Measurements from ENCODE around the gene DPP7.
A peak's percentile ranks its signal among the peaks of the same experiment; 100 is the strongest.
"Not testable (repeated sequence)": the region's sequence is repeated elsewhere in the genome, so short reads cannot be mapped to it uniquely, and the experiment has no call there.

DPP7 gene

DNA sequence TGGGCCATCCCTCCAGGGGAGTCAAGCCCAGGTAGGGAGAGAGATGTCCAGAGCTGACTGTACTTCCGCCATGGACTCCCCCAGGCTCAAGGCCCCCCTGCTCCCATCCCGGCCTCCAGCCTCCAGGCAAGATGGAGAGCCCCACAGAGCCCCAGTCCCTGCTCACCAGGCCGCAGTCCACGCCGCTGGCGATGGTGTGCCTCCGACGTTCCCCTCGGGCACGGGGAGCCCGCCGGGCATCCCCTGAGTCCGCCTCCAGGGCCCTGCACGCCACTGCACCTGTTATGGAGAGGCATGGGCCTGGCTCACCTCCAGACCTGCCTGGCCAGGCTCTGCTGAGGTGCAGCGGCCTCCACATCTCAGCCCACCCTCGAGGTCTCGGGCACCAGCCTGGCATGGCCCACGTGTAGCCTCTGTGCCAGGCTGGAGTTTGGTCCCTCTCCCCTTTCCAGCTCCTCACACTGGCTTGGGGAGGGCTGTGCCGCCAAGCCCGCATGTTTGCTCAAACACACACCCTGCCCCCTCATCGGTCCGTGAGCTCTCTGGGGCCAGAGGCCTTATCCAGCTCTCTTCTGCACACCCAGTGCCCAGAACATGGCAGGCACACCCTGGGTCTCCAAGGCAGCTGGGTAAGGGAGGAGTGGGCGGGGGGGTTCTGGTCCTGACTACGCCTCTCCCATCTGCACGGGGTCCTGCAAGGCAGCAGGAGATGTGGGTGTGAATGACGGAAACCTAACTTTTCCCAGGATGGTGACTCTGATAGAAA, 48.3 kb downstream of the DPP7 start:
- no peak overlapping the region for H3K4me3 ChIP-seq (ENCODE audit: low read depth, low read length)
- TF ChIP-seq, protein P1, sequence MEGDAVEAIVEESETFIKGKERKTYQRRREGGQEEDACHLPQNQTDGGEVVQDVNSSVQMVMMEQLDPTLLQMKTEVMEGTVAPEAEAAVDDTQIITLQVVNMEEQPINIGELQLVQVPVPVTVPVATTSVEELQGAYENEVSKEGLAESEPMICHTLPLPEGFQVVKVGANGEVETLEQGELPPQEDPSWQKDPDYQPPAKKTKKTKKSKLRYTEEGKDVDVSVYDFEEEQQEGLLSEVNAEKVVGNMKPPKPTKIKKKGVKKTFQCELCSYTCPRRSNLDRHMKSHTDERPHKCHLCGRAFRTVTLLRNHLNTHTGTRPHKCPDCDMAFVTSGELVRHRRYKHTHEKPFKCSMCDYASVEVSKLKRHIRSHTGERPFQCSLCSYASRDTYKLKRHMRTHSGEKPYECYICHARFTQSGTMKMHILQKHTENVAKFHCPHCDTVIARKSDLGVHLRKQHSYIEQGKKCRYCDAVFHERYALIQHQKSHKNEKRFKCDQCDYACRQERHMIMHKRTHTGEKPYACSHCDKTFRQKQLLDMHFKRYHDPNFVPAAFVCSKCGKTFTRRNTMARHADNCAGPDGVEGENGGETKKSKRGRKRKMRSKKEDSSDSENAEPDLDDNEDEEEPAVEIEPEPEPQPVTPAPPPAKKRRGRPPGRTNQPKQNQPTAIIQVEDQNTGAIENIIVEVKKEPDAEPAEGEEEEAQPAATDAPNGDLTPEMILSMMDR (IDR thresholded peaks at IDR 0.05; ENCODE audit: low read depth, low read length): no peak

DNA sequence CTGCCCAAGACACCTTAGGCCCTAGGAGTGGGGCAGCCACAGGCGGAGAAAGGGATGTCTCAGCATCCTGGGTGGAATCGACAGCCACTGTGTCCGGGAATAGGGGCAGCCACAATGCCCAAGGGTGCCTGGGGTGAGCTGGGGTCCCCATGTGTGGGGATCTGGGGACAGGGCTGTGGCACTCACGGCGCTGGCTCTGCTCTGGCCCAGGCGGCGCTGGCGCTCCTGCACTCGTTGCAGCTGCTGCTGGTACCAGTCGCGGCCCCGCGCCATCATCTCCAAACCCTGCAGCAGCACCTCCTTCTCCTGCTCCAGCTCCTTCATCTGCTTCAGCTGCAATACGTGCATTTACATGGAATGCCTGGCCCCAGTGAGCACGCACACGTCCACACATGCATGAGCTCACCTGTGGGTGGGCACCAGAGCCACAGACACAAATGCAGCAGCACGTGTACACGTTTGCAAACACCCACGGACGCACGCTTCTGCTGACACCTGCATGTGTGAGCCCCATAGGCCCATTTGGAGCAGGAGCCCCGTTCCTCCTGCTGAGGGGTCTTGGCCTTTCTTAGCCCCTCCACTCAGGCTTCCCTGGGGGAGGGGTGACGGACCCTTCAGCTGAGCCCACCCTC, 49.1 kb downstream of the DPP7 start:
- TF ChIP-seq, protein P1 (IDR thresholded peaks at IDR 0.05; ENCODE audit: low read depth, low read length): no peak
- H3K4me3 ChIP-seq (ENCODE audit: low read depth, low read length): no peak overlapping the region

DNA sequence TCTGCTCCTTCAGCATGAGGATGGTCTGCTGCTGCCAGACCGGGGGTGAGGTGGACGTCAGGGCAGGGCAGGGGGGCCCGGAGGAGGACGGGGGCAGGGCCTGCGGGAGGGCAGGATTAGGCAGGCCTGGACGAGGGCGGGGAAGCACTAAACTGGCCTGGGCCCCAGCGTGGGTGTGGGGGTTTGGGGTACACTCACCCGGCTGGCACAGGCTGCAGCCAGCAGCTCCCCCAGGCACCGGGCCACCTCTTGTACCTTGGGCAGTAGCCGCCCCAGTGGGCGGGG, 49.7 kb downstream of the DPP7 start:
- TF ChIP-seq, protein P1 (IDR thresholded peaks at IDR 0.05; ENCODE audit: low read depth, low read length): no peak
- H3K4me3 ChIP-seq (ENCODE audit: low read depth, low read length): no peak overlapping the region

DNA sequence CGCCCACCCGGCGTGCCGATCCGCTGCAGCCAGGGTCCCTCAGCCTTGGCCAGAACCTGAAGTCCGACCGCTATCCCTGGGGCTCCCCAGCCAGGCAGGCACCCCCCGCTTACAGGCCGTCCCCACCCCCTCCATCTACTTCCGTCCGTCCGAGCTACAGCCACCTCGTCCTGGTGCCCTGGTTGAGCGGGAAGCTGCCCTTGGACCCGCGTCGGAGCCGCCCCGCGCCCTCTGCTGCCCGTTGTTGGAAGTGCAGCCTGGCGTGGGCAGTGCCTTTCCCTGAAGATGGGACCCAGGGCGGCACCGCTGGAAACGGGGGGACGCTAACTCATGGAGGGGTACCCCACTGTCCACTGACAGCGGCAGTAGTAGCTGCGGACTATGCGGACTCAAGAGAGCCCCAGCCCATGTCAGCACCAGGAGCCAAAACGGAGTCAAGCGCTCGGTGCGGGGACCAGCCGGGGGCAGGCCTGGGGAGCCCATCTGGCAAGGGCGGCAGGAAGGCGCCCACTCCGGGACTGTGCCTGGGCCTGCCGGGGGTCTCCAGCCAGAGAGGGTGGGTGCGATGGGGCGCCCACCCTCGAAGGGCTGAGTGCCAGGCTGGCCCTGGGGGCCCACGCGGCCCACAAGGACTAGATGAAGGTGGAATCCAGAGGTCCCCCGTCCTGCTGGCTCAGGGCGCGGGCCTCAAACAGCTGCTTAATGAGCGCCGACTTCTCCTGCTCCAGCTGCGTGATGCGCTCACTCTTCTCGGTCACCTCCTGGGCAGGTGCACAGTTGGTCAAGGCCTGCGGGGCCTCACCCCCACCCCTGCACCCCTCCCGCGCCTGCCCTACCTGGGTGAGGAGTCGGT, 50.3 kb downstream of the DPP7 start:
- H3K4me3 ChIP-seq (ENCODE audit: low read depth, low read length): no peak overlapping the region
- TF ChIP-seq, protein P1 (IDR thresholded peaks at IDR 0.05; ENCODE audit: low read depth, low read length): peak; percentile 97

DNA sequence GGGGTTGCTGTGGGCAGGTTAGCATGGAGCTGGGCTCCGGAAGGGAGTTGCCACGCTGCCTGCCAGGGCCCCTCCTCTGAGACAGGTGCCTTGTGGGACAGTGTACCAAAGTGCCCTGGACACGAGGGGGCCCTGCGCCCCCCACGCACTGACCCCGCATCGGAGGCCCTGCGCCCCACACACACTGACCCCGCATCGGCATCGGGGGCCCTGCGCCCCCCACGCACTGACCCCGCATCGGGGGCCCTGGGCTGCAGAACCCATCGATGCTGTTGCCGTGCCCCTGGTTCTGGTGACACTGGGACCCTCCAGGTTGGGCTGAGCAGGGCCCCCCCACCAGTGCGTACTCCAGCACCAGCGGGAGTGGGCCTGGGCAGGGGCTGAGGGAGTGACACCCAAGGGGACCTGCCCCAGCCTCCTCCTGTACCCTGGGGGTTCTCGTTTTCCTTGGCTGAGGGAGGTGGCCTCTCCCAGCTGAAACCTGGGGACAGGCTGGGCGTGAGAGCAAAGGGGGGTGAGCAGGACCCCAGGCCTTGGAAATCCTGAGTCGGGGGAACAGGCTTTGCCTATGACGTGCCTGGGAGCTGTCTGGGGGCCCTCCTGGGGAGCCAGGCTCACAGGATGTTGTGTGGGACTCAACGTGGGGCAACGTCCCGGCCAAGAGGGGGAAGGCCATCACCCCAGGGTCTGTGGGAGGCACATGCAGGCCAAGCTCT, 51.1 kb downstream of the DPP7 start:
- TF ChIP-seq, protein P1 (IDR thresholded peaks at IDR 0.05; ENCODE audit: low read depth, low read length): no peak
- no peak overlapping the region for H3K4me3 ChIP-seq (ENCODE audit: low read depth, low read length)

DNA sequence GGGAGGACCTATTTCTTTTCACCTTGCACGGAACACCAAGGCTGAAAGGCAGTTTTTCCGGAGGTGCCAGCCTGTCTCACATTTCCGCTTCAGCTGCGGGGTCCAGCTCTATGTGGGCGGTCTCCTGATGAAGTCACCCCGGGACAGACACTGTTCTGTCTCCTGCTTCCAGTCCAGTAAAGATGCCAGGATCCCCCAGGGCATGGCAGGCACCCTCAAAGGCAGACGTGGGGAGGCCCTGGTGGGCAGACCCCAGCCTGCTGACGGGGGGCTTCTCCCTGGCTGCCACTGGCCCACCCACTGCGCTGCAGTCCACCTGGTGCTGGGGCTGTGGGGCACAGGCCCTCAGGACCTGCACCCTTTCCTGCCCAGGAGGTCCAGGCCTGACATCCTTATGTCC, 51.7 kb downstream of the DPP7 start:
- not testable (repeated sequence) for H3K4me3 ChIP-seq (ENCODE audit: low read depth, low read length)

DNA sequence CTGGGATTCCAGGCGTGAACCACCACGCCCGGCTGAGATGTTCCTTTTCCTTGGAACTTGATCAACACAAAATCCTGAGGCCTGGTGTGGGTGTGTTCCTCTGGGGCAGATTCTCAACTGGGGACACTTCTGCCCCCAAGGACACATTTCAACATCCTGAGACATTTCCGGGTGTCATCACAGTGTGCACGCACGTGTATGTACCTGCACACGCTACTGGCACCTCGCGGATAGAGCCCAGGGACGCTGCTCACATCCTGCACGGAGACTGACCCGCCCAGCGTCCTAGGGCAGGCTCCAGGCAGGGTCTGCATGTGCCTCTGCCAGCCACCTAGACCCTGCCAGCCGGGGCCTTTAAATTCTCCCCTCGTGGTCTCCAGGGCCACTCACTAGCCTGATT, 52.1 kb downstream of the DPP7 start:
- H3K4me3 ChIP-seq (ENCODE audit: low read depth, low read length): no peak overlapping the region
- TF ChIP-seq, protein P1 (IDR thresholded peaks at IDR 0.05; ENCODE audit: low read depth, low read length): no peak

All from WI38 (cell line).